ENCODE measurements around the gene CCNH. TPM values are rescaled to one million over a fixed set of nuclear protein-coding genes. Genes with fewer than 3 reads are reported as not detected.

The CCNH gene
- total RNA-seq, 1 experiment from 2014 or later: 38.3 TPM

DNA sequence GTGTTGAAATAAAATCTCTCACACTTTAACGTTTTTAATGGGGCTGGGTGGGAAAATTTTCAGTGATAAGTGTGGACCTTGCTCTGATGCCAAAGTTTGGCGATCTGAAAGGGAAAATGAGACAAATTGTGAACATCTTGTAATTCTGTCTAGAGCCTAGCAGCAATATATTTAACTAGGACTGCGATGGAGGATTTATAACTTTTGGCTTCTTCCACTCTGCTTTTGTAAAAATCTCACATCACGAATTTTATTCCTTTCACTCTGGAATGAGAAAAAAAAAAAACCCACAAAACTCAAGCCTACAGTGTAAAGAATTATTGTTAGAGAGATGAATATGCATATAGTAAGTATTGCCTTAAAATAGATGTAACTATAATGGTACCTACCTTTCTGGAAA is 19.9 kb downstream of the CCNH start:
- Histone ChIP-seq H3K18ac (ENCODE audit: insufficient read length, low read depth, low read length) (no peak overlapping the region), H3K27ac (ENCODE audit: insufficient read length, low read depth, low read length) (no peak overlapping the region), H3K4me1 (ENCODE audit: insufficient read depth, low read length) (no peaks in the 10 kb centered on the region), H3K56ac (ENCODE audit: insufficient read length, low read depth, low read length) (no peak overlapping the region), H4K20me1 (ENCODE audit: control insufficient read depth, insufficient read depth, insufficient read length) (no peaks in the 10 kb centered on the region), H2AK5ac (ENCODE audit: insufficient read length, low read length) (no peak overlapping the region), H2BK5ac (ENCODE audit: insufficient read length, low read length) (no peak overlapping the region), H2BK15ac (ENCODE audit: low read depth, low read length) (no peak overlapping the region), H3K23me2 (ENCODE audit: insufficient read length, low read depth, low read length, poor library complexity, severe bottlenecking) (no peaks in the 10 kb centered on the region), H2BK20ac (ENCODE audit: low read depth, low read length, poor library complexity, severe bottlenecking) (no peak overlapping the region), H3K27me3 (ENCODE audit: insufficient read depth, low read length) (no peaks in the 10 kb centered on the region), H2BK120ac (ENCODE audit: low read depth, low read length, poor library complexity, severe bottlenecking) (no peak overlapping the region), H3K79me1 (ENCODE audit: insufficient read depth, low read depth, low read length, poor library complexity, severe bottlenecking) (no peaks in the 10 kb centered on the region), H3K79me2 (ENCODE audit: insufficient read depth, low read length) (no peaks in the 10 kb centered on the region), H3K9ac (ENCODE audit: extremely low read depth, insufficient read length, low read length) (no peak overlapping the region), H4K91ac (ENCODE audit: insufficient read length, low read depth, low read length) (no peak overlapping the region), H4K8ac (replicated peaks; ENCODE audit: insufficient read length, low read depth, low read length) (no peak overlapping the region), H3K9me3 (ENCODE audit: control insufficient read depth, low read depth, low read length) (no peaks in the 10 kb centered on the region), H2BK12ac (ENCODE audit: insufficient read length, low read depth, low read length) (no peak overlapping the region), H3K14ac (ENCODE audit: insufficient read depth, low read length) (no peak overlapping the region), H3K23ac (ENCODE audit: insufficient read length, low read depth, low read length) (no peak overlapping the region), H3K4ac (ENCODE audit: low read depth, low read length) (no peak overlapping the region), H3K4me2 (ENCODE audit: insufficient read depth, insufficient read length, low read length) (no peak overlapping the region), H3T11ph (ENCODE audit: low read length) (no peak overlapping the region), H2AFZ (ENCODE audit: low read length) (no peak overlapping the region), H4K5ac (ENCODE audit: insufficient read length, low read depth, low read length) (no peak overlapping the region)
- H3K9me3 Mint-ChIP-seq: no peaks in the 10 kb centered on the region
- H3K4me1 Mint-ChIP-seq: no peaks in the 10 kb centered on the region
- no CpG with 5 or more reads among the region's 4 CpGs for WGBS (ENCODE audit: extremely low coverage, insufficient read length, low lambda C conversion rate)
- H3K27me3 Mint-ChIP-seq (ENCODE audit: low read depth): no peaks in the 10 kb centered on the region
- DNase-seq: no peak
- no peak overlapping the region for H3K27ac Mint-ChIP-seq
- peaks cover 31 to 81% (median 69%) of the 10 kb centered on the region in 3 experiments; a peak in 6 of 7 replicates for H3K36me3 Mint-ChIP-seq (ENCODE audit: insufficient read depth in 1 of 3, low read depth in 3 of 3)
- H3K4me3 Mint-ChIP-seq: no peak overlapping the region
- TF ChIP-seq CTCF (conservative IDR thresholded peaks at IDR 0.05): no peak

All from H9 (cell line).